ENCODE data around the gene DDA1. TPM values are rescaled to one million over a fixed set of nuclear protein-coding genes. Genes with fewer than 3 reads are reported as not detected.

DDA1 gene
- total and polyA plus RNA-seq, 10 of the 15 experiments (the other 5 are each of a cell fraction or from before 2014, with no cell fraction given) = 0.76 to 71.0 (median 39.4) TPM

DNA sequence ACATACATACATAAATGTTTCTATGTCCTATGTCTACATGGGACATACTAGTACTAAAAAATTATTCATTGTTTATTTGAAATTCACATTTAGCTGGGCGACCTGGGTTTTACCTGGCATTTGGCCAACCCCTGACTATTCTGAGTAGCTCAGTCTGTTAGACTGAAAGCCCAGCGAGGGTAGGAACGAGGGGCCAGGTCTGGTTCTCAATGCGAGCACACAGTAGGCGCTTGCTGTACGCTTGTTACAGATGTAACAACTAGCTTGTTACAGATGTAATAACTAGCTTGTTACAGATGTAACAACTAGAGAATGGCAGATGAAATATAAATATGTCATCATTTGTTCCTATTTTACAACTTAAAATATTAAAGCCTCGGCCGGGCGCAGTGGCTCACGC is 26.2 kb downstream of the DDA1 start (continued):
- TF ChIP-seq CEBPB (IDR thresholded peaks at IDR 0.05; ENCODE audit: borderline replicate concordance in 1 of 2, low read depth in 2 of 2, low read length in 2 of 2) (no peak), ZNF622 (IDR thresholded peaks at IDR 0.05) (no peak), SUZ12 (IDR thresholded peaks at IDR 0.05; ENCODE audit: unreplicated experiment) (no peak), MEF2A (IDR thresholded peaks at IDR 0.05; ENCODE audit: insufficient read depth, low read depth, low read length) (no peak), POLR2AphosphoS2 (IDR thresholded peaks at IDR 0.05; ENCODE audit: low read depth, low read length) (no peak), POLR2AphosphoS5 (IDR thresholded peaks at IDR 0.05; ENCODE audit: low read length) (no peak)
- TF ChIP-seq, protein P1, sequence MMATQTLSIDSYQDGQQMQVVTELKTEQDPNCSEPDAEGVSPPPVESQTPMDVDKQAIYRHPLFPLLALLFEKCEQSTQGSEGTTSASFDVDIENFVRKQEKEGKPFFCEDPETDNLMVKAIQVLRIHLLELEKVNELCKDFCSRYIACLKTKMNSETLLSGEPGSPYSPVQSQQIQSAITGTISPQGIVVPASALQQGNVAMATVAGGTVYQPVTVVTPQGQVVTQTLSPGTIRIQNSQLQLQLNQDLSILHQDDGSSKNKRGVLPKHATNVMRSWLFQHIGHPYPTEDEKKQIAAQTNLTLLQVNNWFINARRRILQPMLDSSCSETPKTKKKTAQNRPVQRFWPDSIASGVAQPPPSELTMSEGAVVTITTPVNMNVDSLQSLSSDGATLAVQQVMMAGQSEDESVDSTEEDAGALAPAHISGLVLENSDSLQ (IDR thresholded peaks at IDR 0.05) = no peak
- TF ChIP-seq, protein P2, sequence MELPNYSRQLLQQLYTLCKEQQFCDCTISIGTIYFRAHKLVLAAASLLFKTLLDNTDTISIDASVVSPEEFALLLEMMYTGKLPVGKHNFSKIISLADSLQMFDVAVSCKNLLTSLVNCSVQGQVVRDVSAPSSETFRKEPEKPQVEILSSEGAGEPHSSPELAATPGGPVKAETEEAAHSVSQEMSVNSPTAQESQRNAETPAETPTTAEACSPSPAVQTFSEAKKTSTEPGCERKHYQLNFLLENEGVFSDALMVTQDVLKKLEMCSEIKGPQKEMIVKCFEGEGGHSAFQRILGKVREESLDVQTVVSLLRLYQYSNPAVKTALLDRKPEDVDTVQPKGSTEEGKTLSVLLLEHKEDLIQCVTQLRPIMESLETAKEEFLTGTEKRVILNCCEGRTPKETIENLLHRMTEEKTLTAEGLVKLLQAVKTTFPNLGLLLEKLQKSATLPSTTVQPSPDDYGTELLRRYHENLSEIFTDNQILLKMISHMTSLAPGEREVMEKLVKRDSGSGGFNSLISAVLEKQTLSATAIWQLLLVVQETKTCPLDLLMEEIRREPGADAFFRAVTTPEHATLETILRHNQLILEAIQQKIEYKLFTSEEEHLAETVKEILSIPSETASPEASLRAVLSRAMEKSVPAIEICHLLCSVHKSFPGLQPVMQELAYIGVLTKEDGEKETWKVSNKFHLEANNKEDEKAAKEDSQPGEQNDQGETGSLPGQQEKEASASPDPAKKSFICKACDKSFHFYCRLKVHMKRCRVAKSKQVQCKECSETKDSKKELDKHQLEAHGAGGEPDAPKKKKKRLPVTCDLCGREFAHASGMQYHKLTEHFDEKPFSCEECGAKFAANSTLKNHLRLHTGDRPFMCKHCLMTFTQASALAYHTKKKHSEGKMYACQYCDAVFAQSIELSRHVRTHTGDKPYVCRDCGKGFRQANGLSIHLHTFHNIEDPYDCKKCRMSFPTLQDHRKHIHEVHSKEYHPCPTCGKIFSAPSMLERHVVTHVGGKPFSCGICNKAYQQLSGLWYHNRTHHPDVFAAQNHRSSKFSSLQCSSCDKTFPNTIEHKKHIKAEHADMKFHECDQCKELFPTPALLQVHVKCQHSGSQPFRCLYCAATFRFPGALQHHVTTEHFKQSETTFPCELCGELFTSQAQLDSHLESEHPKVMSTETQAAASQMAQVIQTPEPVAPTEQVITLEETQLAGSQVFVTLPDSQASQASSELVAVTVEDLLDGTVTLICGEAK (IDR thresholded peaks at IDR 0.05; ENCODE audit: borderline replicate concordance) = no peak

All from GM12878 (cell line).